GM21529 (cell line): ENCODE results near the gene WARS2.

Source experiments
- ATAC-seq: cut with Tn5 transposase; IDR thresholded peaks from one replicate; pipeline ENCODE4 v1.9.1; 2021; ENCODE audit not compliant: unreplicated experiment

The WARS2 gene

GRCh38 chr1:119001181-119002027 is 139.0 kb downstream of the WARS2 start:
- no peak for ATAC-seq

- no peak for ATAC-seq
Observed at GRCh38 chr1:119000371-119001180, 139.9 kb downstream of the WARS2 start.

GRCh38 chr1:118999348-119000071 is 140.9 kb downstream of the WARS2 start:
- no peak for ATAC-seq

- no peak for ATAC-seq
Observed at GRCh38 chr1:118998171-118998570, 142.3 kb downstream of the WARS2 start.

GRCh38 chr1:118997225-118997624 is 143.2 kb downstream of the WARS2 start:
- ATAC-seq: no peak

GRCh38 chr1:118995312-118996016 is 145.0 kb downstream of the WARS2 start:
- ATAC-seq: no peak

GRCh38 chr1:118993700-118994026 is 146.8 kb downstream of the WARS2 start:
- no peak for ATAC-seq

- ATAC-seq: no peak
Observed at GRCh38 chr1:118992868-118993699, 147.4 kb downstream of the WARS2 start.

GRCh38 chr1:118992237-118992825 is 148.1 kb downstream of the WARS2 start:
- ATAC-seq: no peak

- ATAC-seq: no peak
Observed at GRCh38 chr1:118991448-118991847, 149.0 kb downstream of the WARS2 start.

GRCh38 chr1:118990513-118991152 is 149.8 kb downstream of the WARS2 start:
- no peak for ATAC-seq

- no peak for ATAC-seq
Observed at GRCh38 chr1:118989878-118990378, 150.5 kb downstream of the WARS2 start.

GRCh38 chr1:118989006-118989815 is 151.2 kb downstream of the WARS2 start:
- no peak for ATAC-seq

- no peak for ATAC-seq
Observed at GRCh38 chr1:118988186-118989005, 152.1 kb downstream of the WARS2 start, which contains the start of gene TBX15. TSS of gene TBX15 (minus strand) at chr1:118988343. CDS start at chr1:118987795, 548 bp downstream.

GRCh38 chr1:118987468-118988185 is 152.8 kb downstream of the WARS2 start:
- no peak for ATAC-seq
